ENCODE data around the gene BCAN.
"Not testable (repeated sequence)": the region's sequence is repeated elsewhere in the genome, so short reads cannot be mapped to it uniquely, and the experiment has no call there.

BCAN gene, protein sequence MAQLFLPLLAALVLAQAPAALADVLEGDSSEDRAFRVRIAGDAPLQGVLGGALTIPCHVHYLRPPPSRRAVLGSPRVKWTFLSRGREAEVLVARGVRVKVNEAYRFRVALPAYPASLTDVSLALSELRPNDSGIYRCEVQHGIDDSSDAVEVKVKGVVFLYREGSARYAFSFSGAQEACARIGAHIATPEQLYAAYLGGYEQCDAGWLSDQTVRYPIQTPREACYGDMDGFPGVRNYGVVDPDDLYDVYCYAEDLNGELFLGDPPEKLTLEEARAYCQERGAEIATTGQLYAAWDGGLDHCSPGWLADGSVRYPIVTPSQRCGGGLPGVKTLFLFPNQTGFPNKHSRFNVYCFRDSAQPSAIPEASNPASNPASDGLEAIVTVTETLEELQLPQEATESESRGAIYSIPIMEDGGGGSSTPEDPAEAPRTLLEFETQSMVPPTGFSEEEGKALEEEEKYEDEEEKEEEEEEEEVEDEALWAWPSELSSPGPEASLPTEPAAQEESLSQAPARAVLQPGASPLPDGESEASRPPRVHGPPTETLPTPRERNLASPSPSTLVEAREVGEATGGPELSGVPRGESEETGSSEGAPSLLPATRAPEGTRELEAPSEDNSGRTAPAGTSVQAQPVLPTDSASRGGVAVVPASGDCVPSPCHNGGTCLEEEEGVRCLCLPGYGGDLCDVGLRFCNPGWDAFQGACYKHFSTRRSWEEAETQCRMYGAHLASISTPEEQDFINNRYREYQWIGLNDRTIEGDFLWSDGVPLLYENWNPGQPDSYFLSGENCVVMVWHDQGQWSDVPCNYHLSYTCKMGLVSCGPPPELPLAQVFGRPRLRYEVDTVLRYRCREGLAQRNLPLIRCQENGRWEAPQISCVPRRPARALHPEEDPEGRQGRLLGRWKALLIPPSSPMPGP

DNA sequence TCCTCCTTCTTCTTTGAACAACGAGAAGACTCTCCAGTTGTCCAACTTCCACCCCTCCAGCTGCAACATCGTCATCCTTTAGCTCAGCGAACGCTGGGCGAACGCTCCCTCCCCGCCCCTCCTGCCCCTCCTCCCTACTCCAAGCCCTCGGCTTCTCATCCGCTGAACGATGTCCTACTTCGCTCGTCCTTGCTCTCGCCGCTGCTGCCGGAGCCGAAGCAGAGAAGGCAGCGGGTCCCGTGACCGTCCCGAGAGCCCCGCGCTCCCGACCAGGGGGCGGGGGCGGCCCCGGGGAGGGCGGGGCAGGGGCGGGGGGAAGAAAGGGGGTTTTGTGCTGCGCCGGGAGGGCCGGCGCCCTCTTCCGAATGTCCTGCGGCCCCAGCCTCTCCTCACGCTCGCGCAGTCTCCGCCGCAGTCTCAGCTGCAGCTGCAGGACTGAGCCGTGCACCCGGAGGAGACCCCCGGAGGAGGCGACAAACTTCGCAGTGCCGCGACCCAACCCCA is at the start of gene BCAN:
BCAN (plus strand) TSS at position 357 of the 504 bp plus-strand sequence. CDS start 3,938 bp downstream, outside the sequence.
- no peak for DNase-seq (ENCODE audit: low read depth in 2 of 2)

DNA sequence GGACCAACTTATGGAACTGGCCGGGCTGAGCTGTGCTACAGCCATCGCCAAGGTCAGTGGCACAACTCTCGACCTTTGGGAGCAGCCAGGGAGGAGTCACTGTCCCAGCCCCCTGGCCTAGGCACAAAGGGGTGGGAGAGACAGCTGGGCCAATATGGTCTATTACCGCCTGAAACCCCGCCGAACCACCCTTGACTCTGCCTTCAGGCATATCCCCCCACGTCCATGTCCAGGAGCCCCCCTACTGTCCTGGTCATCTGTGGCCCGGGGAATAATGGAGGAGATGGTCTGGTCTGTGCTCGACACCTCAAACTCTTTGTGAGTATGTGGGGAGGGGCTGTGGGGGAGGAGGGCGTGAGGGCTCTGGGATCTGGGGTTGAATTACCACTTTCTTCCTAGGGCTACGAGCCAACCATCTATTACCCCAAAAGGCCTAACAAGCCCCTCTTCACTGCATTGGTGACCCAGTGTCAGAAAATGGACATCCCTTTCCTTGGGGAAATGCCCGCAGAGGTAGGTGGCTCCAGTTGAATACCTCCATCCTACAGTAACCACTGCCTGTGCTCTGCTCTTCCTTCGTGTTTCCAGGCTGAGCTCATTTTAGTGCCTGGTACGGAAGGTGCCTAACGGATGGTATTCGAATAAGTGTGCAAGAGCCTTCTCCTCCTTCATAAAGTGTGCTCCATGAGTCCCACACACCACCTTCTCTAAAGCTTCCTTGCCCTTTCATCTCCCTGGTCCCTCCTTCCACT is 49.6 kb upstream of the BCAN start:
- no peak for DNase-seq (ENCODE audit: low read depth in 2 of 2)

DNA sequence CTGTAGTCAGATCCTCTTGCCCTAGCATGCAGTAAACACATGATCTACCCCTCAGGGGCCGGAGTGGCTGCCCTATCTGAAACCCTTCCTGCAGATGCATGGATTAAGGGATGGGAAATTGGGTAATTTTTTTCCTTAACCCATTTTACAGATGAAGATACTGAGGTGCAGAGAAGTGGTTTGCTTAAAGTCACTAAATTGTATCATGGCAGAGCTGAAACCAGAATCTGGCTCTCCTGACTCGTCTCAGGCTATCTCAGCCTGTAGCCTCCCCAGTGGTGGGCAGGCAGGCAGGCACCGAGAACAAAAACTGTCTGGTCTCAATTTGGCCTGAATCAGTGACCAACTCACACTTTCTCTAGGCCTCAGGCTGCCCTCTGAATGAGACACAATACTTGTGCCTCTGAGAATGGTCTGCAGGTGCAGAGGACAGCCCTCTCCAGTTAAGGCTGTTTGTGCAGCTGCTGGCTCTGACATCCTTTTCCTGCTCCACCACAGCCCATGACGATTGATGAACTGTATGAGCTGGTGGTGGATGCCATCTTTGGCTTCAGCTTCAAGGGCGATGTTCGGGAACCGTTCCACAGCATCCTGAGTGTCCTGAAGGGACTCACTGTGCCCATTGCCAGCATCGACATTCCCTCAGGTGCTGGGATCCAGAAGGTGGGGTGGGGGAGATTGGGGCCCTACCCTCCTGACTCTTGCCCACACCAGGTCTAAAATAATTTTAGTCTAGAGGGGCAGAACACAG is 48.8 kb upstream of the BCAN start:
- DNase-seq (ENCODE audit: low read depth in 2 of 2), result no peak

DNA sequence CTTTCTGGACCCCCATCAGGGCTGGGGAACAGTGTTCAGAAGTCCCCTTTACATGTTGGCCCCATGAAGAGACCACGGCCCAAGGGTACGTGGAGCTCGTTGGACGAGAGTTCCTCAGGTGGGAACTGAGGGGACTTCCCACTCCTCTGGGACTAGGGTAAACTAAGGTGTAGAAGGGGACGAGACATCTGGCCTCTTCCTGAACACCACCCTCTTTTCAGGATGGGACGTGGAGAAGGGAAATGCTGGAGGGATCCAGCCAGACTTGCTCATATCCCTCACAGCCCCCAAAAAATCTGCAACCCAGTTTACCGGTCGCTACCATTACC is 48.3 kb upstream of the BCAN start:
- no peak for DNase-seq (ENCODE audit: low read depth in 2 of 2)

DNA sequence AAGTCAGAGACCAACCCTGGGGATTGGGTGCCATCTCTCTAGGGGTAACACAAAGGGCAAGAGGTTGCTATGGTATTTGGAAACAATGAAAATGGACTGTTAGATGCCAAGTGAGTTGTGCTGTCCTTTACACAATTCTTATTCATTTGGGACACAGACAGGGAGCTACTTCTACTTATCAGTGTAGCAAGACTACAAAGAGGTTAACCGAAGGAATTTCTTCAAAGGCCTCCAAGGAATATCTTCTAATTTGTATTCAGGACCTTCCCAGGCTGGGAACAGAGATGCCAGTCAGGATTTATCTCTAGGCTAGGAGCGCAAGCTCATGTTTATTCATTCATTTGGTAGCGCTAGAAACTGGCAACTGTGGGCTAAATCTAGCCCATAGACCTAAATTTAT is 47.7 kb upstream of the BCAN start:
- DNase-seq (ENCODE audit: low read depth in 2 of 2), result no peak

DNA sequence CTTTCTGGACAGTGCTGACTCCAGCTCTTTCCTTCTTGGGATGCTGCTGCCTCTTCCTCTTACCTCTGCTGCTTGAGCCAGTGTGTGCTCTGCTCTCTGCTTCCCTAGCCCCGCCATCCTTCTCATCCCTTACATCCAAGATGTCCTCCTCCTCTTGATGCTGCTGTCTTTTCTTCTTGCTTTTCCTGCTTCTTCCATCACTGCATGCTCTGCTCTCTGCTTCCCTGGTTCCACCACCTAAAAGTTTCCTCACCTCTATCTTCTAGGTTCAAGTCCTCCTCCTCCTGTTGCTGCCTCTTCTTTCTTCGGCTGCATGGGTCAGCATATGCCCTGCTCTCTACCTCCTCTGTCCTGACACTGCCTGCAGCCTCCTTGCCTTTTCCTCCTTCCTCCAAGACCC is 46.9 kb upstream of the BCAN start:
- DNase-seq (ENCODE audit: low read depth in 2 of 2), result no peak

DNA sequence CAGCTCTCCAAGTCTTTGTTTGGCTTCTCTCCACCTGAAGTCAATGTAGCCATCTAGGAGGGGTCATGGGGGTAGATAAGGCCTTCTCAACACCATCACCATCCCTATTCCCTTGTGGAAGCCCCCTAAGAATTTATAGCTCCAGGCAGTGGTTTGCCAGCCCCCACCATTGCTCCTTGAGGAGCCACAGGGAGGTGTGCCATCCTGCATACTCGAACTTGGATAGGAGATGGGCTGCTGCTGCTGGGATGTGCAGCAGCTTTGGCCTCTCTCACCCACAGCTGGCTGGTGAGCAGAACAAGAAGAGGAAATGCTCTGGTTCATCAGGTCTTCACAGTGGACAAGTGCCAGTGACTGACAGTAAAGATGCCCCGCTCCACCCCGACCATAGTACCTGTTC is 45.5 kb upstream of the BCAN start:
- DNase-seq (ENCODE audit: low read depth in 2 of 2), result no peak

DNA sequence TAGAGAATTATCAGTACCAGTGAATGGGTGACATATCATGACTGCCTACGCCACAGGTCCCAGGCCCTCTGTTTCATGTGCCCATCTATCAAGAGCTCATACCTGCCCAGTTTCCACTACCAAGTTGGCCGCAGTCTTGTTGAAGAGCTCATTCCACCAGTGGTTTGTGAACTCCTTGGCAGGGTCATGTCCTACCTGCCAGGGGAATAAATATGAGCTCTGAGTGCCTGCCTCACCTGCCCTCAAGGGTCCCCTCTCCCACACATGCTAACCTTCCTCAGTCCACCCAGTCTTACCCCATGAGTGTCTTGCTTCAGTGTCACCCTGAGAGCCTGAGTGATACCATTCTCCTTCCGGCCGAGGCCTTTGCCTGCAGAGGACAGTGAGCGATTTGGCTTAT is 43.8 kb upstream of the BCAN start:
- no peak for DNase-seq (ENCODE audit: low read depth in 2 of 2)

DNA sequence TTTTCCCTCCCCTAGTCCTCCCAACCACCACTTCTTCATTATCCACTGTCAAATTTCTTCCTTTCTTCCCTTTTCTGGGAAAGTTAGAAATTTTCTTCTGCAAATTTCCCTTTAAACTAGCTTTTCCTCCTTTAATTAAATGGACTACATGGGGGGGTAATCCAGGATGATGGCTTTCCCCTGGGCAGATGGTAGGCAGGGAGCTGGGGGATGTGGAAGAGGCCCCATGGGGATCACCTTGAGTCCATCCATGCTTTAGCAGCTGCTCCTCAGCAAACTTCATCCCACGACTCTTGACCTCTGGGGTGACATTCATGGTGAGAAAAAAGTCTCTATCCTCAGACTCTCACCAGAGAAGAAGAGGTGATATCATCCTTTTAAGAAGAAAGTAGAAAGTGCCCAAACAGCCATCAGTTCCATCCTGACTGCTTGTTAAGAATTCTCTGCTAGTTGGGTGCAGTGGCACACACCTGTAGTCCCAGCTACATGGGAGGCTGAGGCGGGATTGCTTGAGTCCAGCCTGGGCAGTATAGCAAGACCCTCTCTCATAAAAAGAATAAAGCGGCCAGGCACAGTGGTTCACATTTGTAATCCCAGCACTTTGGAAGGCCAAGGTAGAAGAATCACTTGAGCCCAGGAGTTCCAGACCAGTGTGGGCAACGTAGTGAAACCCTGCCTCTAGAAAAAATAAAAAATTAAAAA is 43.0 kb upstream of the BCAN start:
- DNase-seq (ENCODE audit: low read depth in 2 of 2), result no peak

DNA sequence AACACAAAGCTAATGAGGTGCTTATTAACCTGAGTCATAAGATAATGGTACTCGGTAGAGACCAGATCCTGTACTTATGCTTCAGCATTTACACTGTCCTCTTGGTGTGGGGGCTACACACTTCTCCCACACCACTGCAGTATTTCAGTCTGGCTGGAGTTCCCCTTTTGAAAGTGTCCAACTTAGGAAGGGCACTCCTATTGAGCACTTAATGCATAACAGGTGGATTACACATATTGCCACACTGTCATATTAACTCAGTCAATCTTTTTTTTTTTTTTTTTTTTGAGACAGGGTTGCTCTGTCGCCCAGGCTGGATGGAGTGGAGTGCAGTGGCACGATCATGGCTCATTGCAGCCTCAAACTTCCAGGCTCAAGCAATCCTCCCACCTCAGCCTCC is 42.1 kb upstream of the BCAN start:
- DNase-seq (ENCODE audit: low read depth in 2 of 2), result no peak

DNA sequence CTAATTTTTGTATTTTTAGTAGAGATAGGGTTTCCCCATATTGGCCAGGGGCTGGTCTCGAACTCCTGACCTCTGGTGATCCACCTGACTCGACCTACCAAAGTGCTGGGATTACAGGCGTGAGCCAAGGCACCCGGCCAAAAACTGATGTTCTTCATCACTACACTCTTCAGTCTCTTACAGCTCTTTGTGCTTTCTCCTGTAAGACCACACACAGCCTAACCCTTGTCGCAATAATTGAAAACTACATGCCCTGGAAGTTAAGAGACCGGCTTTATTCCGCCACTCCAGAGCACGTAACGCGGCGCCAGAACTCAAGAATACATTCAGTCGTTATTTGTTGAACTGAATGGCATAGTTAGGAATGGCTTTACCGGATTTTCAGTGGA is 41.2 kb upstream of the BCAN start:
- no peak for DNase-seq (ENCODE audit: low read depth in 2 of 2)

DNA sequence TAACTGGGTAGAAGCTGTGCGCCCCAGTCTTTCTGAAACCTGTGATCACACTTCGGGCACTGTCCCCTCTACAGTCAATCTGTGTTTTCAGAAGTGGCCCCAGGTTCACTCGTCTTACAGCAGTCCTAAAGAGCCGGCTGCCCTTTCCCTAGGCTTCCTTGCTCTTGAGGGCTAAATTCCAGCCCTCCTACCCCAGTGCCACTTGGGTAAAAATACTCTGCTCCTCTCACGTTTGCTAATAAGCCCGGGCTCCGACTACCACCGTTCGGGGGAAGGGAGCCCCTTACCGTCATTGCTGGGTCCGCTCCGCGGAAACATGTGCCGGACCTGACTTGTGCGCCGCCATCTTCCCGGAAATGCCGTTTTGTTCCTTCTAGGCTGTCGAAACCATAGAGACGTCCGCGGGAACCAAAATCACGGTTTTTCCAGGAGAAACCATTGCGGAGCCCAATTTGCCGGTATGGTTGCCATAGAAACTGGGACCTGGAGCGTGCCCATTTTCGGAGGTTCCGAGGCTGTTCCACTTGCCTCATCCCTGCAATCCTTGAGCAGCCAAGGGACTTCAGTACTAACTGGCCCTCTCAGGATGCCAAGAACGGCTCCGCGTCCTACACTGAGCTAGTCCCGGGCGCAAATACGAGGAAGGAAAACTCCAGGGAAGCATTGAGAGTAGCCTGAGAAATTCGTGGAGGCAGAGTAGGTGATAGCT is 40.6 kb upstream of the BCAN start, which contains the start of gene GPATCH4:
GPATCH4 (minus strand) TSS at position 358 of the 709 bp plus-strand sequence.
- peak; percentile 63 to 67 for DNase-seq (ENCODE audit: low read depth in 2 of 2)

DNA sequence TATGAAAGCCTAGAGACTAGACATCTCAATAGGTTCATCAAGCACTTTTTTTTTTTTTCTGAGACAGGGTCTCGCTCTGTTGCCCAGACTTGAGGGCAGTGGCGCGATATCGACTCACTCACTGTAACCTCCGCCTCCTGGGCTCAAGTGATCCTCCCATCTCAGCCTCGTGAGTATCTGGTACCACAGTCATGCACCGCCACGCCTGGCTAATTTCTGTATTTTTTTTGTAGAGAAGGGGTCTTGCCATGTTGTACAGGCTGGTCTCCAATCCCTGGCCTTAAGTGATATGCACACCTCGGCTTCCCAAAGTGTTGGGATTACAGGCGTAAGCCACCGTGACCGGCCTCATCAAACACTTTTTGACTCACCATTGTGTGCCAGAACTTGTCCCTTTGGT is 40.0 kb upstream of the BCAN start:
- no peak for DNase-seq (ENCODE audit: low read depth in 2 of 2)

DNA sequence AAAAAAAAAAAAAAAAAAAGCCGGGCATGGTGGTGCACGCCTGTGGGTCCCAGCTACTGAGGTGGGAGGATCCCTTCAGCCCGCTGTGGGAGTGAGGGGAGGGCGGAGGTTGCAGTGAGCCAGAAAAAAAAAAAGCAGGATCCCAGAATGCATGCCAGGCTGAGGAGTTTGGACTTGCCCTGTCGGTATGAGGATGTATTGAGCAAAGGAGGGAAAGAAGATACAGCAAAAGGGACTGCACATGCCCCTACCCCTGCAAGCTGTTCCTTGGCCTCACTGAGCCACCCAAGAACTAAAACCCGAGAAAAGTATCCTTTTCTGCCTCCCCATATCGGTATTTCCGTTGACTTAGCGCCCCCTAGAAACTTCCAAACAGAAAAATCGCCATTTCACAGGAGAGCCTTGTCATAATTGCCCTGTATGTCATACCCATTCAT is 39.3 kb upstream of the BCAN start:
- DNase-seq (ENCODE audit: low read depth in 2 of 2), result no peak

DNA sequence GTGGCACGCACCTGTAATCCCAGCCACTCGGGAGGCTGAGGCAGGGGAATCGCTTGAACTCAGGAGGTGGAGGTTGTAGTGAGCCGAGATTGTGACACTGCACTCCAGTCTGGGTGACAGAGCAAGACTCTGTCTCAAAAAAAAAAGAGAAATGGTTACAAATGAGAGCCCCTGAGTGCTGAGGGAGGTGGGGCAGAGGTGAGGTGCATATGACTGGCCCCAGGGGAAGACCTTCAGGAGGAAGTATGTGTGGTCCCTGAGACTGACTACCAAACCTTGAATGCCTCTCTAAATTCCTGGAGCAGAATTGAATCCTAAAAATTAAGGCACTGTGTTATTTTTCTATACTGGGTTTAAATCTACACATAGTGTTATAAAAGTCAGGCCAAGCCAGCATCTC is 34.6 kb upstream of the BCAN start:
- DNase-seq (ENCODE audit: low read depth in 2 of 2), result not testable (repeated sequence)

DNA sequence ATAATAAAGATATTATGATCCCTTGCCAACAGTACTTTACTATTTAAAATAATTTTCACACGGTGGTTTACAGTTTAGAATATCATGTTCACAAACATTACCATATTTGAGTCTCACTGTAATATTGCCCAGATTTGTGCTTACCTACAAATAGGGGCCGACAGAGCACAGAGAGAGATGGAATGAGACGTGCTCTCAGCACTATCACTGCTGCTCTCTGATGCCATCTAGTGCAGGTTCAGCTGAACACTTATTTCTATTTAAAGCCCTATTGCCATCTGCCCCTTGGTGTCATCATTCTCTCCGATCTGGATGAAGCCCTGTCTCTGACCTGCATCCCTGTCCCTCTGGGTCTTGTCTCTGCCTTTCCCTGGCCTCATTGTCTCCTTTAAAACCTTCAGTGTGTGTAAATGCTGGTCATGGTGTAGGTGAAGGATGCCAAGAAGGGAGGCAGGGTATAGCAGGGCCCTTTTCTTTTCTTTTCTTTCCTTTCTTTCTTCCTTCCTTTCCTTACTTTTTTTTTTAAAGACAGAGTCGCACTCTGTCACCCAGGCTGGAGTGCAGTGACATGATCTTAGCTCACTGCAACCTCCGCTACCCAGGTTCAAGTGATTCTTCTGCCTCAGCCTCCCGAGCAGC is 33.8 kb upstream of the BCAN start:
- peak in 1 of 2 donors; percentile 53 for DNase-seq (ENCODE audit: low read depth in 2 of 2)

DNA sequence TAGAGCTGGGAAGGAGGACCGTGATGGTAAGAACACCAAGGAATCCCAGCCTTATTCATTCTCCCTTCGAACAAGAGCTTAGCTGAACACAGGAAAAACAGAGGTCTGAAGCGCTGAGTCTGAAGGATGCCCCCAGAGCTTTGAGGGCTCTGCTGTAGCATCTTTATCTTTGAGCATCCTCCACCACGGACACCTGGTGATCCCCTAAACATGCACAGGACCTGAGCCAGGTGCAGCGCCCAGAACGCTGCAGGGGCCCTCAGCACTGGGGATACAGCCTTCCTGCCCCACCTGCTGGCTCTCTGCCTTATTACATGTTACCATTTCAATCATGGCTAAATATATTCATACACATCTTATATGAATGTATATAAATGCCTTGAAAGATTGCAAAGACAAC is 32.9 kb upstream of the BCAN start:
- DNase-seq (ENCODE audit: low read depth in 2 of 2), result peak in 1 of 2 donors; percentile 62

DNA sequence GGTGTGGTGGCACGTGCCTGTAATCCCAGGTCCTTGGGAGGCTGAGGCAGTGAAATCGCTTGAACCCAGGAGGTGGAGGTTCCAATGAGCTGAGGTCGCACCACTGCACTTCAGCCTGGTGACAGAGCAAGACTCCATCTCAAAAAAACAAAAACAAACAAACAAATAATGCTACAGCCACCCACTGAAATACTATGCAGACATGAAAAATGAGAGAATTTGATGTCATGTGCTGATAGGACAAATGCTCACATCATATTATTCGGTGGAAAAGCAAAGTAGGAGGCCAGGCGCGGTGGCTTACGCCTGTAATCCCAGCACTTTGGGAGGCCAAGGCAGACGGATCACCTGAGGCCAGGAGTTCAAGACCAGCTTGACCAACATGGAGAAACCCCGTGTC is 31.8 kb upstream of the BCAN start:
- DNase-seq (ENCODE audit: low read depth in 2 of 2), result not testable (repeated sequence)

DNA sequence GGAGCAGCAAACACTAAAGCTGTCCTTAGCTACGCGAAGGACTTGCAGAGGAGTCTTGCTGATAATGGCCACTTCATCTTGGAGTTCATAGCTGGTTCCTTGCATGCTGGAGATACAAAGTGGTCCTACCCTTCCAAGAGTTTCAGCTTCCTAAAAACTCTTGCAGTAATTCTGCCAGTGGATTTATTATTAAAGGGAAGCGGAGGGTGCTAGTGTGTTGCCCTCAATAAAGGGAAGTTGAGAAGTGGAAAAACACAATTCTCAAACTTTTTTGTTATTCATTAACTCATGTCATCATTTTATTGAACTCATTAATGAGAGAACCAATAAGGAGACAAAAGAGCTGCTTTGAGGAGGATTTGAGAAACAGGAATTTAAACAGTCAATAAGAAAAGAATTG is 29.3 kb upstream of the BCAN start:
- DNase-seq (ENCODE audit: low read depth in 2 of 2), result no peak
